Measurements from ENCODE around the gene PUDP. TPM values are rescaled to one million over a fixed set of nuclear protein-coding genes. Genes with fewer than 3 reads are reported as not detected.

Gene PUDP
- total RNA-seq, 2 donors from 2014 or later: 4.3 to 14.1 TPM

GRCh38 chrX:7091923-7092322 lies 56.0 kb downstream of the PUDP start:
- no peaks in the 10 kb centered on the region for H3K9me3 Mint-ChIP-seq
- H3K36me3 Mint-ChIP-seq: no peaks in the 10 kb centered on the region
- no peak for ATAC-seq
- no peak overlapping the region for H3K27ac Mint-ChIP-seq
- no peak for DNase-seq (ENCODE audit: low spot score in 2 of 2)

DNA sequence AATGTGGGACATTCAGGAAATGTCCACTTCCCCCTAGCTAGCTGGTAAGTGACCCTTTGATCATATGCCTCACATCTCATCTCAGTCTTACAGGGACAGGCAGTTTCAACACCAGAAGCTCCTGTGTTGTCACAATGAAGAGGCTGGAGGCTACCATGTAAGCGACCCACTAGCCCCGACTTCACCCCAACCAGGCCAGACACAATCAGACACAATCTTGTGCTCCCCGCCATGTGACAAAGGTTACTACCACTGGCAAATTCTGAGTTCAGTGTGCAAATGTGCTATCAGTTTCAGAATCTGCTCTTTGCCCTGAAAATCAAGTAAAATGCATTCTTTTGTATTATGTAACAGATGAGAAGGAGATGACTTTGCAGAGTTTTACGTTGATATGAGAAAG lies 57.3 kb downstream of the PUDP start:
- DNase-seq (ENCODE audit: low spot score in 2 of 2): no peak
- Mint-ChIP-seq H3K9me3 (no peaks in the 10 kb centered on the region), H3K36me3 (no peaks in the 10 kb centered on the region), H3K27ac (no peak overlapping the region)
- no peak for ATAC-seq

GRCh38 chrX:7088968-7089615 lies 58.9 kb downstream of the PUDP start:
- no peaks in the 10 kb centered on the region for H3K9me3 Mint-ChIP-seq
- ATAC-seq: peak; percentile 7 to 58
- DNase-seq (ENCODE audit: low spot score in 2 of 2): peak in 1 of 2 donors; percentile 16
- H3K27ac Mint-ChIP-seq: no peak overlapping the region
- H3K36me3 Mint-ChIP-seq: no peaks in the 10 kb centered on the region

- Mint-ChIP-seq H3K36me3 (peaks cover 0 to 5% of the 10 kb centered on the region in 2 donors), H3K27ac (no peak overlapping the region), H3K9me3 (no peaks in the 10 kb centered on the region)
- DNase-seq (ENCODE audit: low spot score in 2 of 2): no peak
- ATAC-seq: no peak
Observed at GRCh38 chrX:7086384-7086783, 61.6 kb downstream of the PUDP start.

GRCh38 chrX:7085879-7086278 lies 62.1 kb downstream of the PUDP start:
- peaks cover 0 to 5% of the 10 kb centered on the region in 2 donors for H3K36me3 Mint-ChIP-seq
- no peak for DNase-seq (ENCODE audit: low spot score in 2 of 2)
- ATAC-seq: no peak
- H3K9me3 Mint-ChIP-seq: no peaks in the 10 kb centered on the region
- H3K27ac Mint-ChIP-seq: no peak overlapping the region

DNA sequence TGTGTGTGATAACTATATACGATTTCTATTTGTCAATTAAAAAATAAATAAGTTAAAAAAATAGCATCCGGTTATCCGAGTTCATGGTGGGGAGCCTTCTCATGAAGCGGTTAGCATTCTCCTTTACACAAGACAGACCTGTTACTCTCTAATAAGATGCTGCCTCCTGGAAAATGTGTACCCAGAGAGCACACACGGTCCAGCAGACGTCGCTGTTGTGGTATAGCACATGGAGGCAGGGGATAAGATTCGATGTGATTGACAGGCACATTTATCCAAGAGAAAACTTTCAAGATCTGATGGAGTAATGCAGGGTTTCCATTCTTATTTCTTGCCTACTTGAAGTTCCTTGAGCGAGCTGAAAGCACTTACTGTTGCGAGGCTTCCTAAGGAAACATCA lies 63.1 kb downstream of the PUDP start:
- no peak for DNase-seq (ENCODE audit: low spot score in 2 of 2)
- Mint-ChIP-seq H3K9me3 (no peaks in the 10 kb centered on the region), H3K36me3 (peaks cover 0 to 5% of the 10 kb centered on the region in 2 donors), H3K27ac (no peak overlapping the region)
- ATAC-seq: no peak

DNA sequence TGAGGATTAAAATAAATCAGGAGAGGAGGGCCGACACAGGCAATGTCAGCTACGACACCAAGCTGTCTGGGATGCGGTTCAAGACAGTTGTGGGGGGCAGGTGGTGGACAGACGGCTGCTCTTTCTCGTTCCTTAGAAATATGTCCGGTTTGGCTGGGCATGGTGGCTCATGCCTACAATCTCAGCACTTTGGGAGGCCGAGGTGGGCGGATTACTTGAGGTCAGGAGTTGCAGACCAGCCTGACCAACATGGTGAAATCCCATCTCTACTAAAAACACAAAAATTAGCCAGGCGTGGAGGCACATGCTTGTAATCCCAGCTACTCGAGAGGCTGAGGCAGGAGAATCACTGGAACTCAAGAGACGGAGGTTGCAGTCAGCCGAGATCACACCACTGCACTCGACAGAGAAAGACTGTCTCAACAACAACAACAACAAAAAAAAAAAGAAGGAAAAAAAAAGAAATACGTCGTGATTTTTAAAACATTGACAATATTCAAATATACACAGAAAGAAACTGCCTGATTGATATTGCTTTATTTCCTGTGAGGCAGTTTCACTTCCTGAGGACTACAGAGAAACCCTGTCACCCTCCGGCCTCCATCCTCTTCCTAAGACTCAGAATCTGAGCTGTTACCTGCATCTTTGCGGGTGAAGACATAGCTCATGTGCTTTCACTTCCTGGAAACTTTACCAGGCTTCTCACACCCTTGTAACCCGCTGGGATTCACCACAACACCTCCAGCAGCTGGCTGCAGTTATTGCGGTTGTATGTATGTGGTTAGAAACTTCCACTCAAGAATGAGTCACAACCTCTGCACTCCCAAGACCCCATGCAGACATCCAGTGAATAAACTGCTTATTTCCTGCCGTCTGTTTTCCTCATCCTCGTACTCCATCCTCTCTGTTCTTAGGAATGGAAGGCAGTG lies 64.2 kb downstream of the PUDP start:
- peaks cover 0 to 5% of the 10 kb centered on the region in 2 donors for H3K36me3 Mint-ChIP-seq
- H3K9me3 Mint-ChIP-seq: no peaks in the 10 kb centered on the region
- peak; percentile 96 to 99 for ATAC-seq
- peak; percentile 31 to 75 for DNase-seq (ENCODE audit: low spot score in 2 of 2)
- H3K27ac Mint-ChIP-seq: peak overlapping the region; percentile 75 to 92

DNA sequence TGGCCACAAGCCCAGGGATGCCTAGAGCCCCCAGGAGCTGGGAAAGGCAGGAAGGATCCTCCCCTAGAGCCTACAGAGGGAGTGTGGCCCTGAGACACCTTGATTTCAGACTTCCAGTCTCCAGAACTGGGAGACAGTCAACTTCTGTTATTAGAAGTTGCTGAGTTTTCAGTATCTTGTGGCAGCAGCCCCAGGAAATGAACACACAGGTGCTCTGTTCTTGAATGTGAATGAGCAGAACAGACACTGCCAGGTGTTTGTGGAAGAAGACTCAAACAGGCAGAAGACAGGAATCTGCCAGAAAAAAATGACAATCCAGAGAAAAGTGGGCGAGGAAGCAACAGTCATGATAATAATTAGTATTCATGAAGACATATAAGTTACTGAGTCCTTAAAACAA lies 64.9 kb downstream of the PUDP start:
- peak overlapping the region in 1 of 2 donors; percentile 75 for H3K27ac Mint-ChIP-seq
- peaks cover 0 to 5% of the 10 kb centered on the region in 2 donors for H3K36me3 Mint-ChIP-seq
- ATAC-seq (no peak), DNase-seq (ENCODE audit: low spot score in 2 of 2) (no peak)
- H3K9me3 Mint-ChIP-seq: no peaks in the 10 kb centered on the region

DNA sequence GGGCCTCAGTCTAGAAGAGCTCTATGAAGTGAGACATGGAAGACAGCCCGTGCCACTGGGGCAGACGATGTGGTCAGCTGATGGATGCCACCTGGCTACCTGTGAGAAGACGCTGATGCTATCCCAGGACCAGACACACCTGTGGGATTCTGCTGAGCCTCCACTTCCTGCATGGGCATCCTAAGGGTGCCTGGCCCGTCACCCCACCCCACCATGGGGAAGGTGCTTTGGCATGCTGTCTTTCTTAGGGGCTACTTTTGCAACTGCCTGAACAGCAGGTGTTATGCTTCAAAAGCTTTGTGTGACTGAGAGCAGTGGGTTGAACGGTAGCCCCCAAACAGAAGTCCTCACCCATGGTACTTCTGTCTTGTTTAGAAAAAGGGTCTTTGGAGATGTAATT lies 65.4 kb downstream of the PUDP start:
- DNase-seq (ENCODE audit: low spot score in 2 of 2) (no peak), ATAC-seq (no peak)
- Mint-ChIP-seq H3K27ac (no peak overlapping the region), H3K36me3 (peaks cover 0 to 5% of the 10 kb centered on the region in 2 donors), H3K9me3 (no peaks in the 10 kb centered on the region)

DNA sequence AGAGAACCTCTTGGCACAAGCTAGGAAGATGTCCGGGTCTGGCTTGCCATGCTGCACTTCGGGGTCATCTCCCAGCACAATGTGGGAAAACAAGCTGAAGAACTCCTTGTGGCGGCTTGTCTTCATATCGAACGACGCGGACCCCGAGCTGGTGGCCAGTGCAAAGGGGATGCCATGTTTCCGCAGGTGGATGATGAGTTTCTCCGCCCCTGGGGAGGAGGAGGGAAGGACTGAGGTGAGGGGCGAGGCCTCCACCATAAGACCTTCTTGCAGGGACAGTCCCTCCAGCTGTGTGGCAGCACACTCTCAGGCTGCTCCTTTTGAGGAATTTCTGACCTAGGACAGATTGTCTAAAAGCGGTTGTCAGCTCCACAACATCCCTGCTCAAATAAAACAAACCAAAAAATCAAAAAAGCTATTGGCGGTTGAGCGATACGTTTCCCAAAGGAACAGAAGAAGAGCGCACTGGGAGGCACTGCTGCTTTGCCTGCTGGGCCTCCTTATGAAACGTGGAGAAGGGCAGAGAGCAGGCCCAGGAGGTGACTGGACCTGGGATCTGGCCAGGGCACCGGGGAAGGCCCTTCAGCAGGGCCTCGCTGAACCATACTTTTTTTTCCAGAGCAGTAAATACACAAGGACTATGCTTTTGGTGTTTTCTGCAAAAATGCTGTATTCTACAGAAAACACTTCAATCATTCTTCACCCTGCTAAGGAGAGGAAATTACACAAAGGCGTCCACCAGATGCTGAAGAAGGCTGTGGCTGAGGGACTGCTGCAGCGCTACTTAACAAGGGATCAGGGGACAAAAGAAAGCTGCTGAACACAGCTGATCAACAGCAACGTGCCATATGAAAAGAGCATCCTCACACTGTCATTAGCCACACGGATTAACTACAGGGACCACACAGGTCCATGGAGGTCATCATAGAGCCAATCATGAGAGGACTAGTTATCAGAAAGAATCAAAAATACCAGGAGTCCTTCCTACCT lies 70.4 kb downstream of the PUDP start:
- no peaks in the 10 kb centered on the region for H3K36me3 Mint-ChIP-seq
- no peaks in the 10 kb centered on the region for H3K9me3 Mint-ChIP-seq
- DNase-seq (ENCODE audit: low spot score in 2 of 2): no peak
- no peak for ATAC-seq
- no peak overlapping the region for H3K27ac Mint-ChIP-seq

- no peak for ATAC-seq
- H3K27ac Mint-ChIP-seq: no peak overlapping the region
- no peaks in the 10 kb centered on the region for H3K36me3 Mint-ChIP-seq
- no peak for DNase-seq (ENCODE audit: low spot score in 2 of 2)
- no peaks in the 10 kb centered on the region for H3K9me3 Mint-ChIP-seq
Observed at GRCh38 chrX:7076245-7076661, 71.7 kb downstream of the PUDP start.

GRCh38 chrX:7074908-7075204 lies 73.1 kb downstream of the PUDP start:
- no peak for DNase-seq (ENCODE audit: low spot score in 2 of 2)
- Mint-ChIP-seq H3K36me3 (no peaks in the 10 kb centered on the region), H3K9me3 (no peaks in the 10 kb centered on the region), H3K27ac (no peak overlapping the region)
- no peak for ATAC-seq

DNA sequence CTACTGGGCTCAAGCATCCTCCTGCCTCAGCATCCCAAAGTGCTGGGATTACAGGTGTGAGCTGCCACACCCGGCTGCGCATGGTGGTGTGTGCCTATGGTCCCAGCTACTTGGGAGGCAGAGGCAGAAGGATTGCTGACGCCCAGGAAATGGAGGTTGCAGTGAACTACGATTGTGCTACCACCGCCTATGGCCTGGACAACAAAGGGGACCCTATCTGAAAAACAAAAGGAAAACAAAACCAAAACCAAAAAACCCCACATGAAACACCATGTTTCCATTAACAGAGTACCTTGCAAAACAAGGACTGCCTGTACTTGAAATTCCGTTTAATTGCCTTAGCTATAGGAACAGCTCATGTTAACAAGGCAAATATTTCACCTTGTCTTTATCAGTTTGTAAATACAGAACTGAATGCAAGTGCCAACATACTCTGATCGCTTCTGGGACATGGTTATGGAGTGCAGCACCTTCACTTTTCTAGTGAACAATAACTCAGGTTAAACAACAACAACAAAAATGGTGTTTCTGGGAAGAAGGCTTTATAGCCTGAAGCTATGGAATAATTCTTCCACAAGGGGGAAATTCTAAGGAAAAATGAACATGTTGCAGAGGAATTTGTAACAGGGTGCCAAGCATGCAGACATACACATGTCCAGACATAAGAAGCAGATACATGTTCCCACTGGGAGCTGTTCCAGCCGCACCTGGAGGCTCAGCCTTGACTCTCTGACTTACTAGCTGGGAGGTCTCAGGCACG lies 73.6 kb downstream of the PUDP start:
- H3K9me3 Mint-ChIP-seq: no peaks in the 10 kb centered on the region
- DNase-seq (ENCODE audit: low spot score in 2 of 2) (no peak), ATAC-seq (no peak)
- H3K36me3 Mint-ChIP-seq: no peaks in the 10 kb centered on the region
- no peak overlapping the region for H3K27ac Mint-ChIP-seq

- ATAC-seq (no peak), DNase-seq (ENCODE audit: low spot score in 2 of 2) (no peak)
- H3K36me3 Mint-ChIP-seq: peaks cover 4 to 8% of the 10 kb centered on the region in 2 donors
- no peak overlapping the region for H3K27ac Mint-ChIP-seq
- no peaks in the 10 kb centered on the region for H3K9me3 Mint-ChIP-seq
Observed at GRCh38 chrX:7073336-7073735, 74.6 kb downstream of the PUDP start.

DNA sequence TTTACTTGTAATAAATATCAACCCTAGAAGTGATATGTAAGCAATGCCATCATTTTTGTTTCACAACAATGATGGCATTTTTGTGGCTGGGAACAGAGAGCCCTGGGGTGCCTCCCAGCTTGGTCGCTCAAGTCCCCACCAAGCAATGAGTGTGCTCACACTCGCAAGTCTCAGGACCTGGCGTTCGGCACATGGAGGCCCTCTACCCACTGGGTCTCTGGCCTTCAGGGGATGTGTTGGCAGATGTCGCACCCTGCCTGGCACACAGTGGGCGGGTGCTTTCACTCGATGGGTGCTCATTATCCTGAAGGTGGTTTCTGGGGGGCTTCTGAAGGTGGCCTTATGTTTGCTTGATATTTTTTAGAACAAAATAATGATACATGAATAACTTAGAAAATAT lies 75.1 kb downstream of the PUDP start:
- ATAC-seq: no peak
- Mint-ChIP-seq H3K36me3 (peaks cover 8% of the 10 kb centered on the region in 2 donors), H3K27ac (no peak overlapping the region), H3K9me3 (no peaks in the 10 kb centered on the region)
- no peak for DNase-seq (ENCODE audit: low spot score in 2 of 2)

DNA sequence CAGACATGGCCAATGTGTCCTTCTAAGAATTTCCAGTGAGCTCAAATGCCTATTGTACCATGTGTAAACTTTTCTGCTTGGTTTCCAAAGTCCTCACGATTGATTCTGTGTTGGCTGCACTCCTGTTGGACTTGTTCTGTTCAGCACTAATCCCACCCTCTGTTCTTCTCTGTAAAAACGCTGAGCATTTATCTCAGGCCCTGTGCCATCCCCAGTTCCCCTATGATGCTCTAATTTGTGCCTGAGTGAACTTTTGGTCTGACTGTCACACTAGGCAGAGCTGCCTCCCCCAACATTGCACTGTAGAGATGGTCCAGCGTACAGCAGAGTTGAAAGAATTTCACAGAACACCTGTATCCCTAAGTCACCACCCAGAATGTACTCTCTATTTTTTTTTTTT lies 76.6 kb downstream of the PUDP start:
- Mint-ChIP-seq H3K36me3 (peaks cover 8 to 12% of the 10 kb centered on the region in 2 donors), H3K9me3 (no peaks in the 10 kb centered on the region), H3K27ac (no peak overlapping the region)
- DNase-seq (ENCODE audit: low spot score in 2 of 2): no peak
- no peak for ATAC-seq
